Astrocyte (in vitro differentiated cells and primary cell): Measurements from ENCODE around the gene RECQL5. TPM values are rescaled to one million over a fixed set of nuclear protein-coding genes. Genes with fewer than 3 reads are reported as not detected.

Experiments
- DNase-seq: peaks from one replicate; pipeline ENCODE4 v3.0.0-alpha.2; 2010; ENCODE audit warnings: low read depth
- FAIRE-seq: peaks from 2 replicates; lab custom pipeline; 2011; peaks lifted over from hg19 to GRCh38; lab: Jason Lieb, UNC
- H2AFZ ChIP-seq: 2 replicates; pipeline ENCODE4 v1.6.0; 2012; ENCODE audit warnings: low read depth, low read length, inconsistent platforms
- H3K27ac ChIP-seq: 2 replicates; pipeline ENCODE4 v1.5.1; 2011; ENCODE audit warnings: low read depth, low read length, inconsistent platforms
- H3K27me3 ChIP-seq: 2 replicates; pipeline ENCODE4 v1.6.0; 2011; ENCODE audit warnings: low read length, inconsistent platforms; ENCODE audit not compliant: insufficient read depth
- H3K36me3 ChIP-seq: 2 replicates; pipeline ENCODE4 v1.5.1; 2011; ENCODE audit warnings: low read length, inconsistent platforms; ENCODE audit not compliant: insufficient read depth
- H3K4me1 ChIP-seq: 2 replicates; pipeline ENCODE4 v1.5.1; 2011; ENCODE audit warnings: low read length, inconsistent platforms; ENCODE audit not compliant: insufficient read depth
- H3K4me2 ChIP-seq: 2 replicates; pipeline ENCODE4 v1.6.0; 2012; ENCODE audit warnings: low read length, inconsistent platforms
- H3K4me3 ChIP-seq: 2 replicates; pipeline ENCODE4 v1.5.1; 2011; ENCODE audit warnings: low read depth, mild to moderate bottlenecking, low read length, inconsistent platforms; ENCODE audit not compliant: insufficient read depth
- H3K79me2 ChIP-seq: 2 replicates; pipeline ENCODE4 v1.6.0; 2012; ENCODE audit warnings: mild to moderate bottlenecking, low read length, inconsistent platforms; ENCODE audit not compliant: insufficient read depth
- H3K9ac ChIP-seq: 2 replicates; pipeline ENCODE4 v1.6.0; 2012; ENCODE audit warnings: mild to moderate bottlenecking, low read length, inconsistent platforms
- H3K9me3 ChIP-seq: 2 replicates; pipeline ENCODE4 v1.5.1; 2012; ENCODE audit warnings: low read depth, mild to moderate bottlenecking, low read length, inconsistent platforms; ENCODE audit not compliant: insufficient read depth
- H4K20me1 ChIP-seq: 2 replicates; pipeline ENCODE4 v1.6.0; 2012; ENCODE audit warnings: low read length, inconsistent platforms; ENCODE audit not compliant: insufficient read depth
- H3K27ac Mint-ChIP-seq: one replicate; pipeline ENCODE4 v1.8.0; 2021; ENCODE audit warnings: mild to moderate bottlenecking, mixed read lengths; ENCODE audit not compliant: unreplicated experiment
- H3K27me3 Mint-ChIP-seq: one replicate; pipeline ENCODE4 v1.8.0; 2021; ENCODE audit warnings: low read depth, mixed read lengths; ENCODE audit not compliant: unreplicated experiment
- H3K36me3 Mint-ChIP-seq: one replicate; pipeline ENCODE4 v1.8.0; 2021; ENCODE audit warnings: low read depth, mixed read lengths; ENCODE audit not compliant: unreplicated experiment
- H3K4me1 Mint-ChIP-seq: one replicate; pipeline ENCODE4 v1.8.0; 2021; ENCODE audit warnings: low read depth, mixed read lengths; ENCODE audit not compliant: unreplicated experiment
- H3K4me3 Mint-ChIP-seq: one replicate; pipeline ENCODE4 v1.8.0; 2021; ENCODE audit warnings: mild to moderate bottlenecking, moderate library complexity, mixed read lengths; ENCODE audit not compliant: unreplicated experiment
- H3K9me3 Mint-ChIP-seq: one replicate; pipeline ENCODE4 v1.8.0; 2021; ENCODE audit warnings: mild to moderate bottlenecking, mixed read lengths; ENCODE audit not compliant: unreplicated experiment
- EZH2 ChIP-seq: IDR thresholded peaks from 2 replicates; pipeline ENCODE4 v1.6.1; 2012; ENCODE audit warnings: mild to moderate bottlenecking, low read length, inconsistent platforms; ENCODE audit not compliant: insufficient read depth
- total RNA-seq: library from RNA; stranded (reverse); gene quantifications from 2 replicates; pipeline ENCODE4 v1.2.1, GENCODE V29; 2021
- TF ChIP-seq, protein P1 (sequence below): IDR thresholded peaks from 2 replicates; pipeline ENCODE4 v1.5.1; 2011; ENCODE audit warnings: low read depth, mild to moderate bottlenecking, inconsistent platforms, low read length, moderate library complexity; ENCODE audit not compliant: insufficient read depth

Gene RECQL5
- total RNA-seq, 1 donor from 2014 or later, result 25.9 TPM

DNA sequence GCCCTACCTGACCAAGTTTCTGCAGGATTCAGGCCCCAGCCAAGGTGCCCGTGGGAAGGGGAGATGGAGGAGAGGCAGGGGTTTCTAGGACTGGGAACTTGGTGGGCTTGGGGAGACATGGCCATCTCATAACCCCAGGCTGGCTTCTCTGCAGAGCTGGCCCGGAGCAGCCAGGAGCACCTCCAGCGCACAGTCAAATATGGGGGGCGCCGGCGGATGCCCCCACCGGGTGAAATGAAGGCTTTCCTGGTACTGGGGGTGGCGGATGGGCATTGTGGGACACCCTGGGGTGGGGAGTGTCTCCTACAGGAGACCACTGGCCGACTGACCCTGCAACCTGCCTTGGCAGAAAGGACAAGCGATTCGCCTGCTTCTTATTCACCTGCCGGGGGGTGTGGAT is 42.9 kb downstream of the RECQL5 start:
- Histone ChIP-seq H2AFZ (no peak overlapping the region), H4K20me1 (peaks cover 5% of the 10 kb centered on the region), H3K27me3 (no peaks in the 10 kb centered on the region), H3K4me3 (no peak overlapping the region), H3K36me3 (no peaks in the 10 kb centered on the region), H3K27ac (no peak overlapping the region), H3K9ac (no peak overlapping the region), H3K9me3 (no peaks in the 10 kb centered on the region), H3K4me2 (no peak overlapping the region), H3K79me2 (no peaks in the 10 kb centered on the region), H3K4me1 (no peaks in the 10 kb centered on the region)
- no peak for DNase-seq
- Mint-ChIP-seq H3K4me3 (no peak overlapping the region), H3K36me3 (peaks cover 3% of the 10 kb centered on the region), H3K27ac (no peak overlapping the region), H3K27me3 (peaks cover 14% of the 10 kb centered on the region), H3K9me3 (no peaks in the 10 kb centered on the region), H3K4me1 (peaks cover 11% of the 10 kb centered on the region)
- no peak for TF ChIP-seq EZH2
- FAIRE-seq, result no peak

DNA sequence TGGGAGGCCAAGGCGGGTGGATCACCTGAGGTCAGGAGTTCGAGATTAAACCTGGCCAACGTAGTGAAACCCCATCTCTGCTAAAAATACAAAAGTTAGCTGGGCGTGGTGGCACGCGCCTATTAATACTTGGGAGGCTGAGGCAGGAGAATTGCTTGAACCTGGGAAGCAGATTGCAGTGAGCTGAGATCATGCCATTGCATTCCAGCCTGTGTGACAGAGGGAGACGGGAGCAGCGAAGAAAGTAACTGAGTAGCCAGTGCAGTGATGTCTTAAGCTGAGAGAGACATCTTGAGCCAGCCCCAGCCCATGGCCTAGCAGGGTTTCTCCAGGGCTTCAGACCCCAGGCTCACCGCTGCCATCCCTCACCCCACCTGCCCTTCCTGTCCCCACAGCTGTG is 43.6 kb downstream of the RECQL5 start:
- H3K4me1 Mint-ChIP-seq, result peaks cover 11% of the 10 kb centered on the region
- no peaks in the 10 kb centered on the region for H3K27me3 ChIP-seq
- no peaks in the 10 kb centered on the region for H3K79me2 ChIP-seq
- H3K4me3 ChIP-seq, result no peak overlapping the region
- H3K27ac Mint-ChIP-seq, result peak overlapping the region; percentile 85
- no peaks in the 10 kb centered on the region for H3K9me3 ChIP-seq
- H3K27ac ChIP-seq, result no peak overlapping the region
- H2AFZ ChIP-seq, result no peak overlapping the region
- TF ChIP-seq, protein P1, sequence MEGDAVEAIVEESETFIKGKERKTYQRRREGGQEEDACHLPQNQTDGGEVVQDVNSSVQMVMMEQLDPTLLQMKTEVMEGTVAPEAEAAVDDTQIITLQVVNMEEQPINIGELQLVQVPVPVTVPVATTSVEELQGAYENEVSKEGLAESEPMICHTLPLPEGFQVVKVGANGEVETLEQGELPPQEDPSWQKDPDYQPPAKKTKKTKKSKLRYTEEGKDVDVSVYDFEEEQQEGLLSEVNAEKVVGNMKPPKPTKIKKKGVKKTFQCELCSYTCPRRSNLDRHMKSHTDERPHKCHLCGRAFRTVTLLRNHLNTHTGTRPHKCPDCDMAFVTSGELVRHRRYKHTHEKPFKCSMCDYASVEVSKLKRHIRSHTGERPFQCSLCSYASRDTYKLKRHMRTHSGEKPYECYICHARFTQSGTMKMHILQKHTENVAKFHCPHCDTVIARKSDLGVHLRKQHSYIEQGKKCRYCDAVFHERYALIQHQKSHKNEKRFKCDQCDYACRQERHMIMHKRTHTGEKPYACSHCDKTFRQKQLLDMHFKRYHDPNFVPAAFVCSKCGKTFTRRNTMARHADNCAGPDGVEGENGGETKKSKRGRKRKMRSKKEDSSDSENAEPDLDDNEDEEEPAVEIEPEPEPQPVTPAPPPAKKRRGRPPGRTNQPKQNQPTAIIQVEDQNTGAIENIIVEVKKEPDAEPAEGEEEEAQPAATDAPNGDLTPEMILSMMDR, result no peak
- no peak for TF ChIP-seq EZH2
- no peak overlapping the region for H3K4me2 ChIP-seq
- H3K9me3 Mint-ChIP-seq, result no peaks in the 10 kb centered on the region
- H3K4me1 ChIP-seq, result no peaks in the 10 kb centered on the region
- no peaks in the 10 kb centered on the region for H3K36me3 ChIP-seq
- DNase-seq, result no peak
- no peak overlapping the region for H3K4me3 Mint-ChIP-seq
- H4K20me1 ChIP-seq, result peaks cover 5% of the 10 kb centered on the region
- FAIRE-seq, result no peak
- H3K27me3 Mint-ChIP-seq, result peaks cover 20% of the 10 kb centered on the region
- H3K9ac ChIP-seq, result no peak overlapping the region
- H3K36me3 Mint-ChIP-seq, result peaks cover 3% of the 10 kb centered on the region

DNA sequence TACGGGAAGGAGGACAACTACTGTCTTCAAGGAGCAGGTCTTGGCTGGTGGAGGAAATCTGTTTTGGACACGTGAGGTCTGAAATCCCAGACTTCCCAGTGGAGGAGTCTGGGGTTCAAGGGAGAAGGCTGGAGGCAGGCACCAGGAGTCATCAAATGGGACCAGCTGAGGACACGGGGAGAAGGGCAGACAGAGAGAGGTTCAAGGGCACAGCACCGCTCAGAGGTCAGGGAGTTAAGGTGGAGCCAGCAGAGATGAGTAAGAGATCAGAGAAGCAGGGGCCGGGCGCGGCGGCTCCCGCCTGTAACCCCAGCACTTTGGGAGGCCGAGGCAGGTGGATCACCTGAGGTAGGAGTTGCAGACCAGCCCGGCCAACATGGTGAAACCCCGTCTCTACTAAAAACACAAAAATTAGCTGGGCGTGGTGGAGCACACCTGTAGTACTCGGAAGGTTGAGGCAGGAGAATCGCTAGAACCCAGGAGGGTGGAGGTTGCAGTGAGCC is 44.1 kb downstream of the RECQL5 start:
- peaks cover 20% of the 10 kb centered on the region for H3K27me3 Mint-ChIP-seq
- H3K9me3 Mint-ChIP-seq, result no peaks in the 10 kb centered on the region
- Histone ChIP-seq H3K4me2 (no peak overlapping the region), H3K36me3 (no peaks in the 10 kb centered on the region), H3K79me2 (no peaks in the 10 kb centered on the region), H2AFZ (no peak overlapping the region), H3K4me3 (no peak overlapping the region), H3K27ac (no peak overlapping the region), H3K9me3 (no peaks in the 10 kb centered on the region), H4K20me1 (peaks cover 5% of the 10 kb centered on the region), H3K27me3 (no peaks in the 10 kb centered on the region), H3K9ac (no peak overlapping the region), H3K4me1 (no peaks in the 10 kb centered on the region)
- FAIRE-seq, result no peak
- no peak for DNase-seq
- TF ChIP-seq EZH2, result no peak
- TF ChIP-seq, protein P1, result no peak
- H3K4me1 Mint-ChIP-seq, result peaks cover 11% of the 10 kb centered on the region
- peak overlapping the region; percentile 85 for H3K27ac Mint-ChIP-seq
- peaks cover 3% of the 10 kb centered on the region for H3K36me3 Mint-ChIP-seq
- peak overlapping the region; percentile 32 for H3K4me3 Mint-ChIP-seq
